Colonic mucosa (tissue), 4 donors: Measurements from ENCODE around the gene POLDIP3. TPM values are rescaled to one million over a fixed set of nuclear protein-coding genes. Genes with fewer than 3 reads are reported as not detected.
"Not testable (repeated sequence)": the region's sequence is repeated elsewhere in the genome, so short reads cannot be mapped to it uniquely, and the experiment has no call there.

Experiments
- DNase-seq: peaks from one replicate; pipeline ENCODE4 v3.0.0-alpha.2; 2020
- H3K27ac ChIP-seq: fragments of 200-600 bp; one replicate; pipeline ENCODE4 v1.8.0; 2021
- H3K27me3 ChIP-seq: fragments of 200-600 bp; one replicate; pipeline ENCODE4 v1.8.0; 2021
- H3K36me3 ChIP-seq: fragments of 200-600 bp; one replicate; pipeline ENCODE4 v1.8.0; 2021
- H3K4me1 ChIP-seq: fragments of 200-600 bp; one replicate; pipeline ENCODE4 v1.8.0; 2021; ENCODE audit warnings: mild to moderate bottlenecking
- H3K4me3 ChIP-seq: fragments of 200-600 bp; one replicate; pipeline ENCODE4 v1.8.0; 2021
- H3K9ac ChIP-seq, 2 donors: one replicate each; pipeline ENCODE4 v1.7.0; 2013; ENCODE audit warnings: control low read depth in 2 of 2, low read depth in 2 of 2, low read length in 2 of 2
- H3K9me3 ChIP-seq: fragments of 200-600 bp; one replicate; pipeline ENCODE4 v1.8.0; 2021
- intact Hi-C: fragments of 100-400 bp; cut with DNase I; formaldehyde crosslinking; loops from one replicate; pipeline ENCODE4 v1.14.1; 2022
- total RNA-seq, 2 donors: library from RNA; stranded (reverse); fragmentation: NEBNext Ultra II Directional in 1 of 2; extraction: Animal tissue kit (Norgen Biotek cat#: 25700) in 1 of 2; gene quantifications; one replicate each; pipeline ENCODE4 v1.2.1, GENCODE V29; 2021
- TF ChIP-seq, protein P1 (sequence below): fragments of 200-600 bp; IDR thresholded peaks from one replicate; pipeline ENCODE4 v1.8.0; 2022; ENCODE audit warnings: antibody characterized with exemption, mild to moderate bottlenecking
- donor health status: healthy.
- donor health status: DM: no; HTN: no; CAD: no.
- donor health status: DM: no; HTN: no; CAD: no.

The POLDIP3 gene
- total RNA-seq, 2 donors from 2014 or later: 55.0 to 68.2 TPM

DNA sequence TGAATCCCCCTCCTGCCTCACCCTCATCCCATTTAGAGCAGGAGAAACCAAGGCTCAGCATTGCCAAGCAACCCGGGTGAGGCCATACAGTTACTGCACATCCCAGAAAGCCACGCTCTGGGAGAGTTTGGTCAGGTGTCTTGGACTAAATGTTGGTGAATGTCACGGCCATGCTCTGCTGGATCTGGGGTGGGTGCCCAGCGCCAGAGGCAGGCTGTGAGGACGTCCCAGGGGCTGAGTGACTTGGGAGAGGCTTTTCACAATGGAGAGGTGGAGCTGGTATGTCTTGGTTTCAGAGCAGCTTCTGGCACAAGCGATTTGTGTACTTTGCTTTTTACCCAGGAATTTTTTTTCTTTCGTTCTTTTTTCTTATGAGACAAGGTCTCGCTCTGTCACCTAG lies 54.3 kb downstream of the POLDIP3 start:
- Histone ChIP-seq H3K27me3 (no peaks in the 10 kb centered on the region), H3K9ac (no peak overlapping the region), H3K4me1 (no peaks in the 10 kb centered on the region), H3K36me3 (no peaks in the 10 kb centered on the region), H3K27ac (no peak overlapping the region), H3K9me3 (no peaks in the 10 kb centered on the region), H3K4me3 (no peak overlapping the region)
- no peak for DNase-seq
- intact Hi-C loops: no loop called here
- TF ChIP-seq, protein P1, sequence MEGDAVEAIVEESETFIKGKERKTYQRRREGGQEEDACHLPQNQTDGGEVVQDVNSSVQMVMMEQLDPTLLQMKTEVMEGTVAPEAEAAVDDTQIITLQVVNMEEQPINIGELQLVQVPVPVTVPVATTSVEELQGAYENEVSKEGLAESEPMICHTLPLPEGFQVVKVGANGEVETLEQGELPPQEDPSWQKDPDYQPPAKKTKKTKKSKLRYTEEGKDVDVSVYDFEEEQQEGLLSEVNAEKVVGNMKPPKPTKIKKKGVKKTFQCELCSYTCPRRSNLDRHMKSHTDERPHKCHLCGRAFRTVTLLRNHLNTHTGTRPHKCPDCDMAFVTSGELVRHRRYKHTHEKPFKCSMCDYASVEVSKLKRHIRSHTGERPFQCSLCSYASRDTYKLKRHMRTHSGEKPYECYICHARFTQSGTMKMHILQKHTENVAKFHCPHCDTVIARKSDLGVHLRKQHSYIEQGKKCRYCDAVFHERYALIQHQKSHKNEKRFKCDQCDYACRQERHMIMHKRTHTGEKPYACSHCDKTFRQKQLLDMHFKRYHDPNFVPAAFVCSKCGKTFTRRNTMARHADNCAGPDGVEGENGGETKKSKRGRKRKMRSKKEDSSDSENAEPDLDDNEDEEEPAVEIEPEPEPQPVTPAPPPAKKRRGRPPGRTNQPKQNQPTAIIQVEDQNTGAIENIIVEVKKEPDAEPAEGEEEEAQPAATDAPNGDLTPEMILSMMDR: no peak

DNA sequence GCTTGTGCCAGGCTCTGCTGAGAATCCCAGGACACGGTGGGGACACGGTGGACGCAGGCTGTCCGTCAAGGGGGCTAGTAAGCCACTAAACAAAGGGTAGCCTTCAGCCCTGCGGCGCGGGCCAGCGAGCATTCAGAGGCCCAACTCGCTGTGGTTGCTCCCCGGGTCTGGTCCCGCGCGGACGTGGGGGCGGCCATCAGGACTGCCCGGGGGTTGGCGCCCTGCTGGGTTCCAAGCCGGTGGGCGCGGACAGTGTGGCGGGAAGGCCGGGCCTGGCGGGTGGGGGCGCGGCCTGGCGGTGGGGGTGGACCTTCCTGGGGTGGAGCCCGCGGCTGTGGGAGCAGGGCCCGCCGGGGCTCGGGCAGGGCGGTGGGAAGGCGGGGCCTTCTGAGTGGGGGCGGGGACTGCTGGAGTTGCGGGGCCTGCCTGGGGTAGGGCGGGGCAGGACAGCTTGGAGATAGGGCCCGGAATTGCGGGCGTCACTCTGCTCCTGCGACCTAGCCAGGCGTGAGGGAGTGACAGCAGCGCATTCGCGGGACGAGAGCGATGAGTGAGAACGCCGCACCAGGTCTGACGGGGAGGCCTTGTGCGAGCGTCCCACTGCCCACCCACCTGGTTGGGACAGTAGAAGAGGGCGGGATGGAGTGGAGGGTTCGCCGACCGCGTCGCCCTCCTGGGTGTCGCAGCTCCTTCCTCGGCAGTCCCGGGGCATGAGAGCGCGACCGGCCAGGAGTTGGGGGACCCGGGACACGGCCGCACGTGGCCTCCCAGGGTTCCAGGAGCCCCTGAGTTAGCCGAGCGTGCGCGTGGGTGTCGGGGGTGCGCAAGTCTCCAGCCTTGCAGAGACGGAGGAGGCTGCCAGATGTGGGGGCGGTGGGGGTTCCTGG lies 61.0 kb downstream of the POLDIP3 start, which contains the start of gene SERHL2:
Gene SERHL2 (plus strand): TSS at position 482 of the 887 bp plus-strand sequence. CDS start 65 bp downstream, at position 547.
- Histone ChIP-seq H3K9me3 (no peaks in the 10 kb centered on the region), H3K27ac (no peak within 1 kb of the TSS), H3K4me3 (peak within 1 kb of the TSS; percentile 41), H3K36me3 (no peaks in the 10 kb centered on the region), H3K4me1 (no peaks in the 10 kb centered on the region), H3K27me3 (no peaks in the 10 kb centered on the region), H3K9ac (peak within 1 kb of the TSS; percentile 51 to 81)
- intact Hi-C loops: no loop called here
- DNase-seq: peak; percentile 95
- TF ChIP-seq, protein P1: no peak

DNA sequence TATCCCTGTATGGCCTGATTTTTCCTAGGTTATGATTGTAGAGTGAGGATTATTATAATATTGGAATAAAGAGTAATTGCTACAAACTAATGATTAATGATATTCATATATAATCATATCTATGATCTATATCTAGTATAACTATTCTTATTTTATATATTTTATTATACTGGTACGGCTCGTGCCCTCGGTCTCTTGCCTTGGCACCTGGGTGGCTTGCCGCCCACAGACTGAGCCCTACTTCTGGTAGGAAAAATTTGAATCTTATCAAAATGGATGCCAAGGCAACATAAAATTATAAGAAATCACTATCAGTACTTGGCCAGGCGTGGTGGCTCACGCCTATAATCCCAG lies 62.4 kb downstream of the POLDIP3 start:
- DNase-seq, H3K4me1 ChIP-seq, H3K9me3 ChIP-seq, intact Hi-C loops, H3K27me3 ChIP-seq, H3K27ac ChIP-seq, H3K36me3 ChIP-seq, H3K9ac ChIP-seq, H3K4me3 ChIP-seq: not testable (repeated sequence)

DNA sequence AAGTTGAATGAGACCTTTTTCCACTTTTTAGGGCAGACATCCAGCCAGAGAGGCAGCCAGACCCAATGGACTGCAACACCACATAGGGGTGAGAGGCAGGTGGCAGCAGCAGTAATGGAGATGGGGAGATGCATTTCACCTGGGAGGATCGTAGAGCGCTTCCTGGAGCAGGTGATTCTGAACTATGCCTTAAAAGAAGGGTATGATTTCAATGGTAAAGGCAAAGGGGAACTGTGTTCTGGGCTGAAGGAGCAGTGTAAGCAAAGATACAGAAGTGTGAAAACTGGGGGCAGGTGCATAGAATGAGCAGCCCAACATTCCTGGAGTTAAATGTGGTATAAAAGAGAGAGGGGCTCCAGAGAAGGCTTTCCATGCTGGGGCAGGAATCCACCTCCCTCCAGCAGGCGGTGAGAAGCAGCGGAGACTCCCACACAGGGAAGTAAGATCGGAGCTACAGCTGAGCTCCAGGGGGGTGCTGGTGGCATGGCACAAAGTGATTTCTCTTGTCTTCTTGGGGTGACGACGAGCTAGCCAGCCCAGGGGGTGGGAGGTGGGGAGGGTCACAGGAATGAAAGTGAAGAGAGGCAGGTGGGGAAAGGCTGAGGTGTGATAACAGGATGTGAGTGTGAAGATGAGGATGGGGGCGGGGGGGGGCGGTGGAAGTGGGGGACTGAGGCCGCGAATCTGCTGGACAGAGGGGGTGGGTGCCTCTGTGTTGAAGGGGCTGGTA lies 65.2 kb downstream of the POLDIP3 start:
- H3K27ac ChIP-seq: no peak overlapping the region
- H3K9me3 ChIP-seq: no peaks in the 10 kb centered on the region
- H3K27me3 ChIP-seq: no peaks in the 10 kb centered on the region
- no peak overlapping the region for H3K4me3 ChIP-seq
- TF ChIP-seq, protein P1: no peak
- no peak overlapping the region for H3K9ac ChIP-seq
- H3K36me3 ChIP-seq: no peaks in the 10 kb centered on the region
- H3K4me1 ChIP-seq: no peaks in the 10 kb centered on the region
- intact Hi-C loops: no loop called here
- DNase-seq: no peak

DNA sequence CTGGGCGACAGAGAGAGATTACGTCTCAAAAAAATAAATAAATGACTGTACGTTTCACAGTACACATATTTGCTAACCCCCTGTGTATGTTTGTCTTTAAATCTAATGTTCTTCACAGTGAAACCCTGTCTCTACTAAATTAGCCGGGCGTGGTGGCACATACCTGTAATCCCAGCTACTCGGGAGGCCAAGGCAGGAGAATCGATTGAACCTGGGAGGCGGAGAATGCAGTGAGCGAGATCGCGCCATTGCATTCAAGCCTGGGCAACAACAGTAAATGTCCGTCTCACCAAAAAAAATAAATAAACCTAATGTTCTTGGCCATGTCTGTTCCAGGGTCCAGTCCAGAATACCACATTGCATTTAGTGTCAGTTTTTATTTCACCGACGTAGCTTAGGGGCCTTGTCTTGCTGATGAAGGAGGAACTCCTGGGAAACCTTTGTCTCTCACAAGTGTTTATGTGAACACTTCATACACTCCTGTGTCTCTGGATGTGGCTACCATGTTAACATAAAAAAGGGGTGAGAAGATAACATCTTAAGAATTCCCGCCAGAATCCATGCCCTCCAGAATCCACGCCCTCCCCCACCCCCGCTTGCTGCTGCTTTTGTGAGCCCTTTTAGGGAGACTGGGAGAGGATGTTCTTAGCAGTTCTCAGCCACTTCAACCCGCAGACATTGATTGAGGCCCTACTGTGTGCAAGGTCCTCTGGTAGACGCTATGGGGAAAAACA lies 65.9 kb downstream of the POLDIP3 start:
- intact Hi-C loops: no loop called here
- TF ChIP-seq, protein P1: no peak

DNA sequence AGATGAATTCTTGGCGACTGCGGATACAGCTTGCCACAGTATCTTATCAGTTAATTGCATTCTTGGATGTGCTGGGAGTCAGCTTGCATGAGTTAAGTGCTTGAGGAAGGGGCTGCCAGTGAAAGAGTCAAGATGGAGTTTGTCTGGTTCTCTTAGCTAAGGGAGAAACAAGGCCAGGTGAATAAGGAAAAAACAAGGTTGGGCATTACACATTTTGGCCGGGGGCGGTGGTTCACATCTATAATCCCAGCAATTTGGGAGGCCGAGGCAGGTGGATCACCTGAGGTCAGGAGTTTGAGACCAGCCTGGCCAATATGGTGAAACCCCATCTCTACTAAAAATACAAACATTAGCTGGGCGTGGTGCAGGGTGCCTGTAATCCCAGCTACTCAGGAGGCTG lies 66.6 kb downstream of the POLDIP3 start:
- intact Hi-C loops, H3K36me3 ChIP-seq, H3K27ac ChIP-seq, DNase-seq, H3K4me3 ChIP-seq, H3K9ac ChIP-seq, H3K27me3 ChIP-seq, H3K4me1 ChIP-seq, H3K9me3 ChIP-seq: not testable (repeated sequence)

More for the DNA sequence above, 65.9 kb downstream of the POLDIP3 start:
- H3K27me3 ChIP-seq: no peaks in the 10 kb centered on the region
- H3K4me3 ChIP-seq: no peak overlapping the region
- H3K9me3 ChIP-seq: no peaks in the 10 kb centered on the region
- H3K27ac ChIP-seq: no peak overlapping the region
- no peaks in the 10 kb centered on the region for H3K4me1 ChIP-seq
- no peaks in the 10 kb centered on the region for H3K36me3 ChIP-seq
- no peak for DNase-seq
- no peak overlapping the region for H3K9ac ChIP-seq
